GM12878 (cell line): Measurements from ENCODE around the gene CCNYL1.

ENCODE experiments used
- CEBPB ChIP-seq, 2 experiments: fragments of 150-350 bp in 1 of 2; IDR thresholded peaks; 2 replicates each; pipeline ENCODE4 v1.6.1; 2012 to 2014; ENCODE audit warnings: low read depth in 2 of 2, low read length in 2 of 2, borderline replicate concordance in 1 of 2, inconsistent platforms in 1 of 2
- EZH2 ChIP-seq: IDR thresholded peaks from 2 replicates; pipeline ENCODE4 v1.6.1; 2012; ENCODE audit warnings: low read depth, mild to moderate bottlenecking, control low read depth, inconsistent platforms, low read length, borderline replicate concordance; ENCODE audit not compliant: control insufficient read depth
- MEF2A ChIP-seq: IDR thresholded peaks from 2 replicates; pipeline ENCODE4 v1.6.1; 2011; ENCODE audit warnings: low read depth, mild to moderate bottlenecking, low read length, moderate library complexity; ENCODE audit not compliant: insufficient read depth
- PRDM15 ChIP-seq: fragments of 450-650 bp; formaldehyde crosslinking; IDR thresholded peaks from 2 replicates; pipeline ENCODE4 v1.4.0; 2020; ENCODE audit warnings: mild to moderate bottlenecking, moderate library complexity
- RBBP5 ChIP-seq: fragments of 200-600 bp; sonication (generic); conservative IDR thresholded peaks from 2 replicates; pipeline ENCODE4 v1.6.1; 2016
- REST ChIP-seq: IDR thresholded peaks from 2 replicates; pipeline ENCODE4 v1.6.1; 2012; ENCODE audit warnings: mild to moderate bottlenecking, low read depth, low read length
- SP1 ChIP-seq: IDR thresholded peaks from one replicate; pipeline ENCODE4 v1.6.1; 2011; ENCODE audit warnings: low read depth, low read length
- ZNF274 ChIP-seq: IDR thresholded peaks from one replicate; pipeline ENCODE4 v1.8.0; 2011; ENCODE audit not compliant: insufficient read length, insufficient read depth
- ZNF384 ChIP-seq: IDR thresholded peaks from 2 replicates; pipeline ENCODE4 v1.6.1; 2012; ENCODE audit warnings: low read depth, mild to moderate bottlenecking, low read length, improper control_type of control experiment, borderline replicate concordance
- ZSCAN29 ChIP-seq: fragments of 450-650 bp; IDR thresholded peaks from 2 replicates; pipeline ENCODE4 v1.6.1; 2017; ENCODE audit warnings: mild to moderate bottlenecking, moderate library complexity
- TF ChIP-seq, protein P1 (sequence below), 3 experiments: IDR thresholded peaks in 2 of 3; conservative IDR thresholded peaks in 1 of 3; 2 replicates each; pipeline ENCODE4 v1.5.1; 2011; ENCODE audit warnings: low read depth in 3 of 3, low read length in 3 of 3, mild to moderate bottlenecking in 3 of 3, control low read depth in 2 of 3, moderate library complexity in 2 of 3, inconsistent platforms in 1 of 3, mixed read lengths in 1 of 3; ENCODE audit not compliant: control insufficient read depth in 2 of 3, insufficient read depth in 1 of 3; ENCODE audit errors: extremely low read depth in 1 of 3
- TF ChIP-seq, protein P2 (sequence below): fragments of 450-650 bp; IDR thresholded peaks from 2 replicates; pipeline ENCODE4 v1.6.1; 2017; ENCODE audit warnings: low read depth, mild to moderate bottlenecking, moderate library complexity

DNA sequence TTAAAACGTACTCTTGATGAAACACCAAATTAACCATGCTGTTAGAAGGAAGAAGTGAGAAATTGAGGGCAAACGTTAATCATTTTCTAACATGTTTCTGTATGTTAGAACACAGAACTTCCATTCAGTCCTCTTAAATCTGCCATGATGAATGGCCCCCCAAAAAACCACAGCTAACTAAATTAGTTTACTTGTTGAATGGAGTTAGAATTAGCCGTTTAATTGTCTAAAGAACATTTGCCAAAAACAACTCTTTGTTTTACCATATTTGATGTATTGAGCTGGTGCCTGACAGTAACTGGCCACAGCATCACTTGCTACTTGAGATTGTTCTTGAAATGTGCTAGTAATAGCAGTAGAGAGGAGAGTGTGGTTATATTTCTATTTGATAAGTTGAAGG lies 12.7 kb downstream of the CCNYL1 start:
- TF ChIP-seq PRDM15 (no peak), ZNF384 (no peak), CEBPB (IDR thresholded peaks at IDR 0.05; ENCODE audit: borderline replicate concordance in 1 of 2, low read depth in 2 of 2, low read length in 2 of 2) (no peak), RBBP5 (no peak), EZH2 (no peak), REST (no peak), ZNF274 (no peak), ZSCAN29 (0 out of 2 replicates have a peak, but pooled peaks have one; percentile 51), MEF2A (no peak), SP1 (no peak)
- TF ChIP-seq, protein P1, sequence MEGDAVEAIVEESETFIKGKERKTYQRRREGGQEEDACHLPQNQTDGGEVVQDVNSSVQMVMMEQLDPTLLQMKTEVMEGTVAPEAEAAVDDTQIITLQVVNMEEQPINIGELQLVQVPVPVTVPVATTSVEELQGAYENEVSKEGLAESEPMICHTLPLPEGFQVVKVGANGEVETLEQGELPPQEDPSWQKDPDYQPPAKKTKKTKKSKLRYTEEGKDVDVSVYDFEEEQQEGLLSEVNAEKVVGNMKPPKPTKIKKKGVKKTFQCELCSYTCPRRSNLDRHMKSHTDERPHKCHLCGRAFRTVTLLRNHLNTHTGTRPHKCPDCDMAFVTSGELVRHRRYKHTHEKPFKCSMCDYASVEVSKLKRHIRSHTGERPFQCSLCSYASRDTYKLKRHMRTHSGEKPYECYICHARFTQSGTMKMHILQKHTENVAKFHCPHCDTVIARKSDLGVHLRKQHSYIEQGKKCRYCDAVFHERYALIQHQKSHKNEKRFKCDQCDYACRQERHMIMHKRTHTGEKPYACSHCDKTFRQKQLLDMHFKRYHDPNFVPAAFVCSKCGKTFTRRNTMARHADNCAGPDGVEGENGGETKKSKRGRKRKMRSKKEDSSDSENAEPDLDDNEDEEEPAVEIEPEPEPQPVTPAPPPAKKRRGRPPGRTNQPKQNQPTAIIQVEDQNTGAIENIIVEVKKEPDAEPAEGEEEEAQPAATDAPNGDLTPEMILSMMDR (IDR thresholded peaks at IDR 0.05 in 2 of 3, conservative IDR thresholded peaks at IDR 0.05 in 1 of 3; ENCODE audit: control insufficient read depth in 2 of 3, extremely low read depth in 1 of 3, insufficient read depth in 1 of 3, low read depth in 3 of 3, low read length in 3 of 3): no peak
- TF ChIP-seq, protein P2, sequence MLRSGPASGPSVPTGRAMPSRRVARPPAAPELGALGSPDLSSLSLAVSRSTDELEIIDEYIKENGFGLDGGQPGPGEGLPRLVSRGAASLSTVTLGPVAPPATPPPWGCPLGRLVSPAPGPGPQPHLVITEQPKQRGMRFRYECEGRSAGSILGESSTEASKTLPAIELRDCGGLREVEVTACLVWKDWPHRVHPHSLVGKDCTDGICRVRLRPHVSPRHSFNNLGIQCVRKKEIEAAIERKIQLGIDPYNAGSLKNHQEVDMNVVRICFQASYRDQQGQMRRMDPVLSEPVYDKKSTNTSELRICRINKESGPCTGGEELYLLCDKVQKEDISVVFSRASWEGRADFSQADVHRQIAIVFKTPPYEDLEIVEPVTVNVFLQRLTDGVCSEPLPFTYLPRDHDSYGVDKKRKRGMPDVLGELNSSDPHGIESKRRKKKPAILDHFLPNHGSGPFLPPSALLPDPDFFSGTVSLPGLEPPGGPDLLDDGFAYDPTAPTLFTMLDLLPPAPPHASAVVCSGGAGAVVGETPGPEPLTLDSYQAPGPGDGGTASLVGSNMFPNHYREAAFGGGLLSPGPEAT: peak; percentile 53; the same call in 1 of the 2 replicates
